ENCODE results near the gene PKP4.

The PKP4 gene

GRCh38 chr2:158600155-158600802 is 143.5 kb downstream of the PKP4 start:
- DNase-seq = no peak

- no peak for DNase-seq
These were observed 145.3 kb downstream of the PKP4 start for GRCh38 chr2:158602027-158602426.

- no peak for DNase-seq
These were observed 146.5 kb downstream of the PKP4 start for GRCh38 chr2:158603205-158603604.

- no peak for DNase-seq
These were observed 147.2 kb downstream of the PKP4 start for GRCh38 chr2:158603986-158604385.

- no peak for DNase-seq
These were observed 153.3 kb downstream of the PKP4 start for GRCh38 chr2:158610059-158610458.

- no peak for DNase-seq
These were observed 159.8 kb downstream of the PKP4 start for GRCh38 chr2:158616480-158617000.

GRCh38 chr2:158618891-158619490 is 162.2 kb downstream of the PKP4 start:
- DNase-seq = no peak

- DNase-seq = no peak
These were observed 162.7 kb downstream of the PKP4 start for GRCh38 chr2:158619496-158619895.

- DNase-seq = no peak
These were observed 163.9 kb downstream of the PKP4 start for GRCh38 chr2:158620656-158621055.

GRCh38 chr2:158624071-158624667 is 167.4 kb downstream of the PKP4 start:
- DNase-seq = no peak

GRCh38 chr2:158624961-158625360 is 168.2 kb downstream of the PKP4 start:
- DNase-seq = no peak

GRCh38 chr2:158629116-158629515 is 172.4 kb downstream of the PKP4 start:
- no peak for DNase-seq

GRCh38 chr2:158633261-158633660 is 176.5 kb downstream of the PKP4 start:
- DNase-seq = no peak

GRCh38 chr2:158634627-158635026 is 177.9 kb downstream of the PKP4 start:
- no peak for DNase-seq

GRCh38 chr2:158635961-158636601 is 179.3 kb downstream of the PKP4 start:
- no peak for DNase-seq

- no peak for DNase-seq
These were observed 180.6 kb downstream of the PKP4 start for GRCh38 chr2:158637357-158637756.

- DNase-seq = no peak
These were observed 187.4 kb downstream of the PKP4 start for GRCh38 chr2:158644139-158644538.

GRCh38 chr2:158645299-158645698 is 188.5 kb downstream of the PKP4 start:
- DNase-seq = no peak

- no peak for DNase-seq
These were observed 190.9 kb downstream of the PKP4 start for GRCh38 chr2:158647436-158648231.

GRCh38 chr2:158649846-158650245 is 193.1 kb downstream of the PKP4 start:
- DNase-seq = no peak

- DNase-seq = no peak
These were observed 194.1 kb downstream of the PKP4 start for GRCh38 chr2:158650646-158651357.

GRCh38 chr2:158651358-158652057 is 194.8 kb downstream of the PKP4 start:
- DNase-seq = no peak
